UCSD-AML1 (cell line): ENCODE measurements around the gene PTPN18.

Source experiments
- DNase-seq: peaks from one replicate; lab custom pipeline; 2025; ENCODE audit not compliant: unreplicated experiment; lab: John Stamatoyannopoulos, UW

Gene PTPN18

GRCh38 chr2:130363479-130363878 is 7.6 kb downstream of the PTPN18 start:
- no peak for DNase-seq

GRCh38 chr2:130365075-130365474 is 9.2 kb downstream of the PTPN18 start:
- no peak for DNase-seq

- DNase-seq: no peak
Observed at GRCh38 chr2:130365963-130366362, 10.1 kb downstream of the PTPN18 start.

GRCh38 chr2:130366720-130367119 is 10.9 kb downstream of the PTPN18 start:
- DNase-seq: no peak

- DNase-seq: no peak
Observed at GRCh38 chr2:130368786-130369185, 12.9 kb downstream of the PTPN18 start.

GRCh38 chr2:130369311-130369964 is 13.6 kb downstream of the PTPN18 start:
- no peak for DNase-seq

GRCh38 chr2:130369965-130370341 is 14.1 kb downstream of the PTPN18 start:
- no peak for DNase-seq

GRCh38 chr2:130370490-130370889 is 14.6 kb downstream of the PTPN18 start:
- no peak for DNase-seq

- no peak for DNase-seq
Observed at GRCh38 chr2:130371723-130372054, 15.8 kb downstream of the PTPN18 start.

- DNase-seq: peak; percentile 87
Observed at GRCh38 chr2:130372055-130372832, 16.4 kb downstream of the PTPN18 start.

GRCh38 chr2:130372833-130373807 is 17.3 kb downstream of the PTPN18 start:
- DNase-seq: no peak

GRCh38 chr2:130373808-130374365 is 18.0 kb downstream of the PTPN18 start:
- DNase-seq: no peak

- DNase-seq: no peak
Observed at GRCh38 chr2:130374587-130375290, 18.9 kb downstream of the PTPN18 start.

GRCh38 chr2:130375291-130376266 is 19.7 kb downstream of the PTPN18 start:
- DNase-seq: no peak

- no peak for DNase-seq
Observed at GRCh38 chr2:130376433-130377293, 20.8 kb downstream of the PTPN18 start.

- no peak for DNase-seq
Observed at GRCh38 chr2:130377491-130377890, 21.6 kb downstream of the PTPN18 start.

- no peak for DNase-seq
Observed at GRCh38 chr2:130378206-130378897, 22.5 kb downstream of the PTPN18 start.

- DNase-seq: no peak
Observed at GRCh38 chr2:130378898-130379214, 23.0 kb downstream of the PTPN18 start.
